Ectodermal cell (in vitro differentiated cells): ENCODE measurements around the gene SIGLEC10.

Experiments
- H3K27ac ChIP-seq: 2 replicates; pipeline ENCODE4 v1.7.0; 2013; ENCODE audit warnings: mild to moderate bottlenecking, low read depth, low read length; ENCODE audit not compliant: insufficient read depth, poor library complexity, severe bottlenecking
- H3K27me3 ChIP-seq: 2 replicates; pipeline ENCODE4 v1.7.0; 2013; ENCODE audit warnings: mild to moderate bottlenecking, low read length; ENCODE audit not compliant: insufficient read depth, control insufficient read depth, poor library complexity, severe bottlenecking
- H3K36me3 ChIP-seq: one replicate; pipeline ENCODE4 v1.7.0; 2013; ENCODE audit warnings: low read length; ENCODE audit not compliant: control insufficient read depth, insufficient read depth
- H3K4me1 ChIP-seq: one replicate; pipeline ENCODE4 v1.7.0; 2013; ENCODE audit warnings: low read length; ENCODE audit not compliant: control insufficient read depth, insufficient read depth
- H3K4me3 ChIP-seq: 2 replicates; pipeline ENCODE4 v1.7.0; 2013; ENCODE audit warnings: low read depth, low read length, control low read depth; ENCODE audit not compliant: insufficient read depth
- H3K9me3 ChIP-seq: 2 replicates; pipeline ENCODE4 v1.7.0; 2013; ENCODE audit warnings: mild to moderate bottlenecking, low read length, moderate library complexity; ENCODE audit not compliant: control insufficient read depth
- WGBS, 2 experiments: methylation state at CpG; one replicate each; pipeline ENCODE4 v1.1.7; 2013; ENCODE audit warnings: missing lambda C conversion rate in 2 of 2; 5-methylcytosine and 5-hydroxymethylcytosine counted together

Gene SIGLEC10

GRCh38 chr19:51366389-51367254 is 50.8 kb downstream of the SIGLEC10 start:
- 0% methylated on average over 54 of the region's 54 CpGs for WGBS, 2 experiments
- Histone ChIP-seq H3K9me3 (no peaks in the 10 kb centered on the region), H3K4me3 (peak overlapping the region; percentile 86), H3K27ac (peak overlapping the region; percentile 57), H3K27me3 (no peaks in the 10 kb centered on the region), H3K4me1 (peaks cover 16% of the 10 kb centered on the region), H3K36me3 (no peaks in the 10 kb centered on the region)

GRCh38 chr19:51365965-51366388 is 51.5 kb downstream of the SIGLEC10 start, which contains the start of gene ETFB:
TSS of gene ETFB (minus strand) at chr19:51366388. CDS start at chr19:51366326, 62 bp downstream.
- Histone ChIP-seq H3K36me3 (no peaks in the 10 kb centered on the region), H3K27ac (peak within 1 kb of the TSS; percentile 57), H3K4me3 (peak within 1 kb of the TSS; percentile 86), H3K9me3 (no peaks in the 10 kb centered on the region), H3K4me1 (peaks cover 16% of the 10 kb centered on the region), H3K27me3 (no peaks in the 10 kb centered on the region)
- 1% methylated on average over 27 of the region's 27 CpGs for WGBS, 2 experiments

- Histone ChIP-seq H3K36me3 (no peaks in the 10 kb centered on the region), H3K27ac (no peak overlapping the region), H3K9me3 (no peaks in the 10 kb centered on the region), H3K27me3 (no peaks in the 10 kb centered on the region), H3K4me1 (peaks cover 16% of the 10 kb centered on the region), H3K4me3 (peak overlapping the region; percentile 86)
- WGBS, 2 experiments = 53% methylated on average over 10 of the region's 10 CpGs
Observed at GRCh38 chr19:51365211-51365964, 52.1 kb downstream of the SIGLEC10 start.

DNA sequence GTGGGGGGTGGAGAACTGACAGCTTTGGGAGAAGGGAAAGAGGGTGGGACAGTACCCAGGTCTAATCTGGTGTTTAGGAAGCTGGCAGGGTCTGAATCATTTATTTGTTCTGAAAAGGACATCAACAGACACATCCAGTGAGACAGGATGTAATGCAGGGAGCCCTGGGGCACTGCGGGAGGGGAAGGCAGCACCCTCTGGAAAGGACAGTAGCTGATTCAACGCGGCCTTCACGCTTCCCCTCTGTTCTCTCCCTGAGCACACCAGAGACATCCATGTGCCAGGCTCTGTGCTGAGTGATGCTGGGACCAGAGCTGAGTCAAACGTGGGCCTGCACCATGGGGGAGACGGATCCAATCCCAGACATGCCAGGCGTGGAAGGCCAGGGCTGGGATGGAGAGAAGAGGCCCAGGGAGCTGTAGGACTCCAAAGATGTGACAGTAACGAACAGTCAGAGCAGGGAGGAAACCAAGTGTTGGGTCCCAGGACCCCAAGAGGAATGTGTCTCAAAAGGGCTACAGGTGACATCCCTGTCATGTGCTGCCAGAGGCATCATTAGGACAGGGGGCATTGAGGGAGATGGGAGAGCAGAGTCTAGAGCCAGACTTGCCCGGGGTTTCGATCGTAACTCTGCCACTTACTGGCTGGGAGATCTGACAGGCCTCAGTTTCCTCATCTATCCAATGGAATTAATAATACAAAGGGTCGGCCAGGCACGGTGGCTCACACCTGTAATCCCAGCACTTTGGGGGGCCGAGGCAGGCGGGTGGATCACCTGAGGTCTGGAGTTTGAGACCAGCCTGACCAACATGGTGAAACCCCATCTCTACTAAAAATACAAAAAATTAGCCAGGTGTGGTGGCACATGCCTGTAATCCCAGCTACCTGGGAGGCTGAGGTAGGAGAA is 53.0 kb downstream of the SIGLEC10 start:
- peaks cover 16% of the 10 kb centered on the region for H3K4me1 ChIP-seq
- no peaks in the 10 kb centered on the region for H3K9me3 ChIP-seq
- WGBS, 2 experiments = 85% methylated on average over 15 of the region's 15 CpGs
- no peaks in the 10 kb centered on the region for H3K36me3 ChIP-seq
- H3K27ac ChIP-seq = no peak overlapping the region
- H3K4me3 ChIP-seq = no peak overlapping the region
- no peaks in the 10 kb centered on the region for H3K27me3 ChIP-seq

DNA sequence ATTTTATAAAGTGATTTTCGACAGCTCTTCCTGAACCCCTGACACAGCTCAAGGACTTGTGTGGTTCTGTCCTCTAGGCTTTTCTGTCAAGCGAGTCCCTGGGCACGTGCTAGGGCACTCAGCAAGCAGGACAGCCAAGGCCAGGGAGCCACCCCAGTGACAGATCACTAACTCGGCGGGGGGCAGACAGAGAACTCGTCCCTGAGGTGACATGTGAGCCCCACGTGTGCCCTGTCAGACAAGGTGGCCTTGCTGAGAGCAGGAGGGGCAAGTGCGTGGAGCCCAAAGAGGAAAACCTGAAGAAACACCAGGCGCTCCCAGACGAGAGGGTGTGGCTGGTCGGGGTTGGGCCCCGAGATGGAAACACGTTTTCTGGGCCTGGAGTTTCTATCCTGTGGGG is 56.2 kb downstream of the SIGLEC10 start:
- peaks cover 8% of the 10 kb centered on the region for H3K4me1 ChIP-seq
- no peak overlapping the region for H3K4me3 ChIP-seq
- WGBS, 2 experiments = 91 to 92% methylated on average over 13 of the region's 13 CpGs
- H3K27ac ChIP-seq = no peak overlapping the region
- H3K36me3 ChIP-seq = no peaks in the 10 kb centered on the region
- H3K9me3 ChIP-seq = no peaks in the 10 kb centered on the region
- H3K27me3 ChIP-seq = no peaks in the 10 kb centered on the region
